ENCODE measurements around the gene GRIN2C. TPM values are rescaled to one million over a fixed set of nuclear protein-coding genes. Genes with fewer than 3 reads are reported as not detected.

GRIN2C gene
- total and polyA plus RNA-seq, 2 donors (not counting 3 experiments of a cell fraction or from before 2014, with no cell fraction given): 0.04 to 0.60 TPM

DNA sequence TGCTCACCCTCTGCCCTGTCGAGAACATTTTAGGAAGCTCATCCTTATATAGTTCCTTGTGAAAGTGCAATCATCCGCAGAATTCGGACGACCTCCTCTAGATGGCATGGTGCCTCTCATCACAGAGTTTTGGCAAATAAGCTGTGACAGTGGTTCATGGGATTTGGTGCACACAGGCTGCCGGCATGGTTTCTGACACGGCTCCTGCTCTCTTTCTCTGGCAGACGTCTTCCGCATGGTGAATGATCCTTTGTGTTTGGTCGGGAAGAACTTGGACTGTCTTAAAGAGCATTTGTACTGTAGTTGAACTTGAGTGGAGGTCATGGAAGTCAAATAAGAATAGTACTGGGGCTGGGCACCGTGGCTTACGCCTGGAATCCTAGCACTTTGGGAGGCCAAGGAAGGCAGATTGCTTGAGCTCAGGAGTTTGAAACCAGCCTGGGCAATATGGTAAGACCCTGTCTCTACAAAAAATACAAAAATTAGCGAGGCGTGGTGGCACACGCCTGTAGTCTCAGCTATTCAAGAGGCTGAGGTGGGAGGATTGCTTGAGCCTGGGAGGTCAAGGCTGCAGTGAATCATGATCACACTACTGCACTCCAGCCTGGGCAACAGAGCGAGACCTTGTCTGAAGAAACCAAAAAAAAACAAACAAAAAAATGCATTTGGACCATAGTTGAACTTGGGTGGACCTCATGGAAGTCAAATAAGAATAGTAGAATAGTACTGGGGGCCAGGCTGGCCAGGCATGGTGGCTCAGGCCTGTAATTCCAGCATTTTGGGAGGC lies 48.8 kb downstream of the GRIN2C start:
- intact Hi-C loops (cut with micrococcal nuclease) (no loop called here), dilution Hi-C loops (cut with MboI; ENCODE audit: extremely low pct_ligation_motif_present, low sequenced_read_pairs) (no loop called here)

DNA sequence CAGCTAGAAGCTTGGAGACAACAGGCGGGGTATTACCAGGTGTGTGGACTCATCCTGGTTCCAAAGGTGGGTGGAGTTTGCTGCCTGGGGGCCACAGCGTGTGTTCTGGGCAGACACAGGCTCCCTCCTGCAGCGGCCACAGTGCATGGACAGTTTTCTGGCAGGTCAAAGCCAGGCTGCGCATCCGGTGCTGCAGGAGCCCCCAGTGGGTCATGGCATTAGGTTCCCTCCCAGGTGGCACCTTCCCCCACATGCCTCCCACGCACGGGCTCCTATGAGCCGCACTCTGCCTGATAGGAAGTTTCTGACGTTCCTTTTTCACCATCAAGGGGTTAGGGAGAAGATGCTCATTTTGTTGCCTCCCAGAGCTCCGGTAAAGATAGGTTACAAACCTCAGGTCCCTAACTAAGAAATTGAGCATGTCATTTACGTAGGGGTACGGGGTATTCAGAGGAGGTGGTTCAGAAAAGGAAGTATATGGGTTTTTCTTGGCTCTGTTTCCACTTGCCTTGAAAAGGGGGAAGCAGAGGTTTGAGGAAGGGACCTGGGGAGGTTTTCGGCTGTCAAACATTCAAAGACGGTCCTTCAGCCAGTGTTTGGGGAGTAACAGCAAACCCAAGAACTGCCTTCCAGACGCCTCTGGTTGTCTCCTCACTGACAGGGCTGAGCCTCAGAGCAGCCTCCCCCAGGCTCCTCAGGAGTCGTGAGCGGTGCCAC lies 50.8 kb downstream of the GRIN2C start:
- no peaks in the 10 kb centered on the region for H4K20me1 ChIP-seq (replicated peaks; ENCODE audit: control insufficient read depth, extremely low read depth, insufficient read depth, low read length)
- DNase-seq (ENCODE audit: low read depth, low spot score): no peak
- TF ChIP-seq GATA2 (IDR thresholded peaks at IDR 0.05; ENCODE audit: insufficient read depth, insufficient read length, low read depth, low read length) (no peak), FOS (IDR thresholded peaks at IDR 0.05; ENCODE audit: borderline replicate concordance, insufficient read depth, low read length) (no peak), JUN (IDR thresholded peaks at IDR 0.05; ENCODE audit: borderline replicate concordance, insufficient read depth, insufficient read length, low read depth) (no peak), POLR2A (IDR thresholded peaks at IDR 0.05; ENCODE audit: low read depth, low read length) (no peak), EZH2 (IDR thresholded peaks at IDR 0.05; ENCODE audit: borderline replicate concordance, low read depth, low read length, severe bottlenecking) (no peak), POLR2AphosphoS5 (IDR thresholded peaks at IDR 0.05; ENCODE audit: insufficient read depth, low read depth, low read length) (no peak), MYC (IDR thresholded peaks at IDR 0.05; ENCODE audit: low read depth, low read length) (no peak)
- TF ChIP-seq, protein P1, sequence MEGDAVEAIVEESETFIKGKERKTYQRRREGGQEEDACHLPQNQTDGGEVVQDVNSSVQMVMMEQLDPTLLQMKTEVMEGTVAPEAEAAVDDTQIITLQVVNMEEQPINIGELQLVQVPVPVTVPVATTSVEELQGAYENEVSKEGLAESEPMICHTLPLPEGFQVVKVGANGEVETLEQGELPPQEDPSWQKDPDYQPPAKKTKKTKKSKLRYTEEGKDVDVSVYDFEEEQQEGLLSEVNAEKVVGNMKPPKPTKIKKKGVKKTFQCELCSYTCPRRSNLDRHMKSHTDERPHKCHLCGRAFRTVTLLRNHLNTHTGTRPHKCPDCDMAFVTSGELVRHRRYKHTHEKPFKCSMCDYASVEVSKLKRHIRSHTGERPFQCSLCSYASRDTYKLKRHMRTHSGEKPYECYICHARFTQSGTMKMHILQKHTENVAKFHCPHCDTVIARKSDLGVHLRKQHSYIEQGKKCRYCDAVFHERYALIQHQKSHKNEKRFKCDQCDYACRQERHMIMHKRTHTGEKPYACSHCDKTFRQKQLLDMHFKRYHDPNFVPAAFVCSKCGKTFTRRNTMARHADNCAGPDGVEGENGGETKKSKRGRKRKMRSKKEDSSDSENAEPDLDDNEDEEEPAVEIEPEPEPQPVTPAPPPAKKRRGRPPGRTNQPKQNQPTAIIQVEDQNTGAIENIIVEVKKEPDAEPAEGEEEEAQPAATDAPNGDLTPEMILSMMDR (IDR thresholded peaks at IDR 0.05; ENCODE audit: extremely low read depth in 1 of 2, insufficient read depth in 1 of 2, low read depth in 1 of 2, low read length in 2 of 2): no peak
- TF ChIP-seq, protein P2, sequence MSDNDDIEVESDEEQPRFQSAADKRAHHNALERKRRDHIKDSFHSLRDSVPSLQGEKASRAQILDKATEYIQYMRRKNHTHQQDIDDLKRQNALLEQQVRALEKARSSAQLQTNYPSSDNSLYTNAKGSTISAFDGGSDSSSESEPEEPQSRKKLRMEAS (IDR thresholded peaks at IDR 0.05; ENCODE audit: insufficient read depth, insufficient read length): no peak
- CTCF ChIA-PET: interaction anchor here (1.3 to 2.0 kb wide), 3 partner anchors 18 to 34 kb away, joined by 3 to 7 read pairs (median 3); no protein-coding TSS in a partner anchor
- no peaks in the 10 kb centered on the region for H3K9me3 ChIP-seq (replicated peaks; ENCODE audit: control insufficient read depth, insufficient read depth, low read length)
- H3K4me2 ChIP-seq (ENCODE audit: insufficient read depth, low read length): no peak overlapping the region
- BruUV-seq (replicated peaks): no TSS peak
- H3K9me1 ChIP-seq (replicated peaks; ENCODE audit: control insufficient read depth, extremely low read depth, insufficient read depth, low read length): no peaks in the 10 kb centered on the region
- POLR2A ChIA-PET: no interaction called here
- no peak for FAIRE-seq
- H2AFZ ChIP-seq (ENCODE audit: low read depth, low read length): no peak overlapping the region
- H3K79me2 ChIP-seq (ENCODE audit: control insufficient read depth, insufficient read depth, low read length): no peaks in the 10 kb centered on the region
- dilution Hi-C loops (cut with MboI; ENCODE audit: extremely low pct_ligation_motif_present, low sequenced_read_pairs) (no loop called here), intact Hi-C loops (cut with micrococcal nuclease) (no loop called here)
- no peak overlapping the region for H3K27ac ChIP-seq (ENCODE audit: insufficient read depth, low read depth, low read length)
- no peaks in the 10 kb centered on the region for H3K36me3 ChIP-seq (ENCODE audit: control insufficient read depth in 2 of 2, extremely low read depth in 1 of 2, insufficient read depth in 2 of 2, low read length in 2 of 2)
- no peaks in the 10 kb centered on the region for H3K4me1 ChIP-seq (ENCODE audit: control insufficient read depth, extremely low read depth, insufficient read depth, low read length)
- no peak overlapping the region for H3K4me3 ChIP-seq (replicated peaks in 1 of 3; ENCODE audit: insufficient read depth in 1 of 3, low read depth in 1 of 3, low read length in 3 of 3)
- no peak overlapping the region for H3K9ac ChIP-seq (replicated peaks; ENCODE audit: extremely low read depth, insufficient read depth, low read length)
- no peaks in the 10 kb centered on the region for H3K27me3 ChIP-seq (ENCODE audit: control insufficient read depth in 2 of 2, insufficient read depth in 2 of 2, low read length in 2 of 2)

More for the DNA sequence above, 48.8 kb downstream of the GRIN2C start:
- Histone ChIP-seq H3K4me3 (replicated peaks in 1 of 3; ENCODE audit: insufficient read depth in 1 of 3, low read depth in 1 of 3, low read length in 3 of 3) (no peak overlapping the region), H2AFZ (ENCODE audit: low read depth, low read length) (no peak overlapping the region), H3K9me1 (replicated peaks; ENCODE audit: control insufficient read depth, extremely low read depth, insufficient read depth, low read length) (no peaks in the 10 kb centered on the region), H3K27me3 (ENCODE audit: control insufficient read depth in 2 of 2, insufficient read depth in 2 of 2, low read length in 2 of 2) (no peaks in the 10 kb centered on the region), H4K20me1 (replicated peaks; ENCODE audit: control insufficient read depth, extremely low read depth, insufficient read depth, low read length) (no peaks in the 10 kb centered on the region), H3K9ac (replicated peaks; ENCODE audit: extremely low read depth, insufficient read depth, low read length) (no peak overlapping the region), H3K36me3 (ENCODE audit: control insufficient read depth in 2 of 2, extremely low read depth in 1 of 2, insufficient read depth in 2 of 2, low read length in 2 of 2) (no peaks in the 10 kb centered on the region), H3K9me3 (replicated peaks; ENCODE audit: control insufficient read depth, insufficient read depth, low read length) (no peaks in the 10 kb centered on the region), H3K27ac (ENCODE audit: insufficient read depth, low read depth, low read length) (no peak overlapping the region), H3K4me1 (ENCODE audit: control insufficient read depth, extremely low read depth, insufficient read depth, low read length) (no peaks in the 10 kb centered on the region), H3K4me2 (ENCODE audit: insufficient read depth, low read length) (no peak overlapping the region), H3K79me2 (ENCODE audit: control insufficient read depth, insufficient read depth, low read length) (no peaks in the 10 kb centered on the region)
- DNase-seq (ENCODE audit: low read depth, low spot score): no peak
- BruUV-seq (replicated peaks): no TSS peak
- POLR2A ChIA-PET: no interaction called here
- CTCF ChIA-PET: interaction anchor here (1.2 kb wide), 1 partner anchor 15 kb away, joined by 3 read pairs; no protein-coding TSS in a partner anchor
- no peak for FAIRE-seq
- TF ChIP-seq, protein P2 (IDR thresholded peaks at IDR 0.05; ENCODE audit: insufficient read depth, insufficient read length): no peak
- TF ChIP-seq EZH2 (IDR thresholded peaks at IDR 0.05; ENCODE audit: borderline replicate concordance, low read depth, low read length, severe bottlenecking): no peak
